ENCODE results near the gene GABPB1.

GABPB1 gene

GRCh38 chr15:50280271-50280670 is 74.7 kb downstream of the GABPB1 start:
- no peak overlapping the region for H3K4me3 ChIP-seq (ENCODE audit: low read depth in 1 of 2, low read length in 2 of 2)
- TF ChIP-seq EZH2 (IDR thresholded peaks at IDR 0.05; ENCODE audit: borderline replicate concordance, low read depth, low read length, severe bottlenecking) (no peak), CTCF (IDR thresholded peaks at IDR 0.05; ENCODE audit: borderline replicate concordance, extremely low read depth, low read length, poor library complexity, severe bottlenecking) (no peak)
- DNase-seq (no peak), ATAC-seq (ENCODE audit: insufficient read depth, low read depth) (no peak)
- H3K9me3 ChIP-seq (ENCODE audit: insufficient read depth, low read length, severe bottlenecking): no peaks in the 10 kb centered on the region
- H3K79me2 ChIP-seq (ENCODE audit: insufficient read depth, low read length): no peaks in the 10 kb centered on the region
- no peaks in the 10 kb centered on the region for H3K4me1 ChIP-seq (ENCODE audit: insufficient read depth, low read length)
- H3K27ac ChIP-seq (ENCODE audit: low read length): no peak overlapping the region
- H3K9ac ChIP-seq (ENCODE audit: low read depth, low read length): no peak overlapping the region
- no peak overlapping the region for H3K4me2 ChIP-seq (ENCODE audit: insufficient read depth, low read length)
- H4K20me1 ChIP-seq (ENCODE audit: insufficient read depth, low read length): no peaks in the 10 kb centered on the region
- peaks cover 11% of the 10 kb centered on the region; the same call in 1 of the 2 replicates for H3K36me3 ChIP-seq (ENCODE audit: insufficient read depth, low read length)
- H3K27me3 ChIP-seq (ENCODE audit: insufficient read depth, low read length, poor library complexity): no peaks in the 10 kb centered on the region
- H2AFZ ChIP-seq (ENCODE audit: low read depth, low read length): no peak overlapping the region

- H3K9me3 ChIP-seq (ENCODE audit: insufficient read depth, low read length, severe bottlenecking): no peaks in the 10 kb centered on the region
- no peak overlapping the region for H2AFZ ChIP-seq (ENCODE audit: low read depth, low read length)
- TF ChIP-seq EZH2 (IDR thresholded peaks at IDR 0.05; ENCODE audit: borderline replicate concordance, low read depth, low read length, severe bottlenecking): no peak
- no peak for TF ChIP-seq CTCF (IDR thresholded peaks at IDR 0.05; ENCODE audit: borderline replicate concordance, extremely low read depth, low read length, poor library complexity, severe bottlenecking)
- no peaks in the 10 kb centered on the region for H3K4me1 ChIP-seq (ENCODE audit: insufficient read depth, low read length)
- no peak for ATAC-seq (ENCODE audit: insufficient read depth, low read depth)
- DNase-seq: no peak
- H3K9ac ChIP-seq (ENCODE audit: low read depth, low read length): no peak overlapping the region
- H3K4me3 ChIP-seq (ENCODE audit: low read depth in 1 of 2, low read length in 2 of 2): no peak overlapping the region
- H3K27me3 ChIP-seq (ENCODE audit: insufficient read depth, low read length, poor library complexity): no peaks in the 10 kb centered on the region
- no peaks in the 10 kb centered on the region for H3K79me2 ChIP-seq (ENCODE audit: insufficient read depth, low read length)
- no peaks in the 10 kb centered on the region; the same call in 1 of the 2 replicates for H3K36me3 ChIP-seq (ENCODE audit: insufficient read depth, low read length)
- no peak overlapping the region for H3K4me2 ChIP-seq (ENCODE audit: insufficient read depth, low read length)
- no peak overlapping the region for H3K27ac ChIP-seq (ENCODE audit: low read length)
- H4K20me1 ChIP-seq (ENCODE audit: insufficient read depth, low read length): no peaks in the 10 kb centered on the region
Measured at GRCh38 chr15:50278496-50278895, 76.5 kb downstream of the GABPB1 start.

- no peaks in the 10 kb centered on the region for H3K79me2 ChIP-seq (ENCODE audit: insufficient read depth, low read length)
- no peak overlapping the region for H3K4me3 ChIP-seq (ENCODE audit: low read depth in 1 of 2, low read length in 2 of 2)
- ATAC-seq (ENCODE audit: insufficient read depth, low read depth) (no peak), DNase-seq (no peak)
- no peak overlapping the region for H3K27ac ChIP-seq (ENCODE audit: low read length)
- H3K4me1 ChIP-seq (ENCODE audit: insufficient read depth, low read length): no peaks in the 10 kb centered on the region
- no peaks in the 10 kb centered on the region for H3K27me3 ChIP-seq (ENCODE audit: insufficient read depth, low read length, poor library complexity)
- H3K4me2 ChIP-seq (ENCODE audit: insufficient read depth, low read length): no peak overlapping the region
- no peaks in the 10 kb centered on the region for H3K9me3 ChIP-seq (ENCODE audit: insufficient read depth, low read length, severe bottlenecking)
- H3K9ac ChIP-seq (ENCODE audit: low read depth, low read length): no peak overlapping the region
- TF ChIP-seq EZH2 (IDR thresholded peaks at IDR 0.05; ENCODE audit: borderline replicate concordance, low read depth, low read length, severe bottlenecking) (no peak), CTCF (IDR thresholded peaks at IDR 0.05; ENCODE audit: borderline replicate concordance, extremely low read depth, low read length, poor library complexity, severe bottlenecking) (no peak)
- H3K36me3 ChIP-seq (ENCODE audit: insufficient read depth, low read length): no peaks in the 10 kb centered on the region; the same call in 1 of the 2 replicates
- H2AFZ ChIP-seq (ENCODE audit: low read depth, low read length): no peak overlapping the region
- H4K20me1 ChIP-seq (ENCODE audit: insufficient read depth, low read length): no peaks in the 10 kb centered on the region
Measured at GRCh38 chr15:50277370-50277769, 77.6 kb downstream of the GABPB1 start.

GRCh38 chr15:50275908-50276307 is 79.1 kb downstream of the GABPB1 start:
- no peak for TF ChIP-seq EZH2 (IDR thresholded peaks at IDR 0.05; ENCODE audit: borderline replicate concordance, low read depth, low read length, severe bottlenecking)
- no peak for TF ChIP-seq CTCF (IDR thresholded peaks at IDR 0.05; ENCODE audit: borderline replicate concordance, extremely low read depth, low read length, poor library complexity, severe bottlenecking)
- H3K9ac ChIP-seq (ENCODE audit: low read depth, low read length): no peak overlapping the region
- no peak overlapping the region for H3K4me2 ChIP-seq (ENCODE audit: insufficient read depth, low read length)
- no peaks in the 10 kb centered on the region; the same call in 1 of the 2 replicates for H3K36me3 ChIP-seq (ENCODE audit: insufficient read depth, low read length)
- no peak overlapping the region for H3K27ac ChIP-seq (ENCODE audit: low read length)
- H4K20me1 ChIP-seq (ENCODE audit: insufficient read depth, low read length): no peaks in the 10 kb centered on the region
- no peaks in the 10 kb centered on the region for H3K9me3 ChIP-seq (ENCODE audit: insufficient read depth, low read length, severe bottlenecking)
- no peaks in the 10 kb centered on the region for H3K27me3 ChIP-seq (ENCODE audit: insufficient read depth, low read length, poor library complexity)
- H2AFZ ChIP-seq (ENCODE audit: low read depth, low read length): no peak overlapping the region
- H3K4me3 ChIP-seq (ENCODE audit: low read depth in 1 of 2, low read length in 2 of 2): no peak overlapping the region
- no peak for DNase-seq
- no peak for ATAC-seq (ENCODE audit: insufficient read depth, low read depth)
- no peaks in the 10 kb centered on the region for H3K4me1 ChIP-seq (ENCODE audit: insufficient read depth, low read length)
- no peaks in the 10 kb centered on the region for H3K79me2 ChIP-seq (ENCODE audit: insufficient read depth, low read length)
